Progenitor cell of endocrine pancreas (in vitro differentiated cells): ENCODE results near the gene AP1S2. TPM values are rescaled to one million over a fixed set of nuclear protein-coding genes. Genes with fewer than 3 reads are reported as not detected.
A peak's percentile ranks its signal among the peaks of the same experiment; 100 is the strongest.

Experiments
- DNase-seq: peaks from one replicate; pipeline ENCODE4 v3.0.0; 2021; ENCODE audit warnings: low spot score; ENCODE audit not compliant: unreplicated experiment
- H3K27ac Mint-ChIP-seq: 2 replicates; pipeline ENCODE4 v1.8.0; 2021; ENCODE audit warnings: mild to moderate bottlenecking, moderate library complexity, mixed read lengths
- H3K27me3 Mint-ChIP-seq: 2 replicates; pipeline ENCODE4 v1.8.0; 2021; ENCODE audit warnings: mixed read lengths
- H3K36me3 Mint-ChIP-seq: 2 replicates; pipeline ENCODE4 v1.8.0; 2022; ENCODE audit warnings: mixed read lengths; ENCODE audit not compliant: insufficient read depth
- H3K4me1 Mint-ChIP-seq: 2 replicates; pipeline ENCODE4 v1.8.0; 2021; ENCODE audit warnings: low read depth, mixed read lengths
- H3K4me3 Mint-ChIP-seq: 2 replicates; pipeline ENCODE4 v1.8.0; 2021; ENCODE audit warnings: low read depth, mild to moderate bottlenecking, moderate library complexity, mixed read lengths
- H3K9me3 Mint-ChIP-seq: 2 replicates; pipeline ENCODE4 v1.8.0; 2021; ENCODE audit warnings: low read depth, mixed read lengths
- total RNA-seq: library from RNA; stranded (reverse); gene quantifications from 2 replicates; pipeline ENCODE4 v1.2.1, GENCODE V29; 2021
- TF ChIP-seq, protein P1 (sequence below): fragments of 200-600 bp; sonication (generic); IDR thresholded peaks from one replicate; pipeline ENCODE4 v1.5.0; 2021; ENCODE audit warnings: antibody characterized with exemption, mild to moderate bottlenecking; ENCODE audit not compliant: unreplicated experiment

The AP1S2 gene
- total RNA-seq, 1 donor from 2014 or later, result 82.6 TPM

DNA sequence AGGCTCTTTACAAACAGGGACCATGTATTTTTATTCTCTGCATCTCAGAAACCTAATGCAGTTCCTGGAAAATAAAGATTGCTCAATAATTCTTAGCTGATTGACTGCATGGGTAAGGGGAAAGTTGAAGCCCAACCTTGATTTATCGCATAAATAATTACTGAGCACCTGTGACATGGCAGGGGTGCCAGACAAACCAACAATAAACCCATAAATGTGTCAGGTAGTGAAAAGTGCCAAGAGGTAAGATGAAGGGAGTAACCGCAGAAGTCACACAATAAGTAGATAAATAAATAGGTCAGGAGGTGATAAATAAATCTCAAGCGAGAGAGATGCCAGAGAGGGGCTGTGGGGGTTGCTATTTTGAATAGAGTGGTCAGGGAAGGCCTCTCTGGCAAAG, 20.1 kb upstream of the AP1S2 start:
- Mint-ChIP-seq H3K27ac (no peak overlapping the region), H3K9me3 (peaks cover 4% of the 10 kb centered on the region), H3K27me3 (peaks cover 2% of the 10 kb centered on the region), H3K36me3 (no peaks in the 10 kb centered on the region), H3K4me1 (peaks cover 18% of the 10 kb centered on the region), H3K4me3 (no peak overlapping the region)
- no peak for DNase-seq
- TF ChIP-seq, protein P1, sequence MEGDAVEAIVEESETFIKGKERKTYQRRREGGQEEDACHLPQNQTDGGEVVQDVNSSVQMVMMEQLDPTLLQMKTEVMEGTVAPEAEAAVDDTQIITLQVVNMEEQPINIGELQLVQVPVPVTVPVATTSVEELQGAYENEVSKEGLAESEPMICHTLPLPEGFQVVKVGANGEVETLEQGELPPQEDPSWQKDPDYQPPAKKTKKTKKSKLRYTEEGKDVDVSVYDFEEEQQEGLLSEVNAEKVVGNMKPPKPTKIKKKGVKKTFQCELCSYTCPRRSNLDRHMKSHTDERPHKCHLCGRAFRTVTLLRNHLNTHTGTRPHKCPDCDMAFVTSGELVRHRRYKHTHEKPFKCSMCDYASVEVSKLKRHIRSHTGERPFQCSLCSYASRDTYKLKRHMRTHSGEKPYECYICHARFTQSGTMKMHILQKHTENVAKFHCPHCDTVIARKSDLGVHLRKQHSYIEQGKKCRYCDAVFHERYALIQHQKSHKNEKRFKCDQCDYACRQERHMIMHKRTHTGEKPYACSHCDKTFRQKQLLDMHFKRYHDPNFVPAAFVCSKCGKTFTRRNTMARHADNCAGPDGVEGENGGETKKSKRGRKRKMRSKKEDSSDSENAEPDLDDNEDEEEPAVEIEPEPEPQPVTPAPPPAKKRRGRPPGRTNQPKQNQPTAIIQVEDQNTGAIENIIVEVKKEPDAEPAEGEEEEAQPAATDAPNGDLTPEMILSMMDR, result no peak

DNA sequence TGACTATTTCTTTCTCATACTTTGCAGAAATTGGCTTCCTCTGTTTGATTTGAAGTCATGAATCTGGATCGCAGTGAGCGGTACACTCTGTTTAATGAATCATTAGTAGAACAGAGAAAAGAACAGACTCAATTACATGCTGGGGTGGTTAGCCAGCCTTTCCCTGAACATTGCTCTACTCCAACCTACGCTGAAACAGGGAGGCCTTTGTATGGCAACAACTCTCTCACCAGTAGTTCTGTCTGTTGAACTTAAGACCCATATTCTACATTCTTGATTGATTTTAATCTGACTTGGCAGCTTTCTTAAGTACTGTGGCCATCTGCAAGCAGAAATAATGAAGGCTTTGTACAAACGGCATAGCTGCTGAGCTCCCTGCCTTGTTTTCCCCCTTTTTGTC, 19.0 kb upstream of the AP1S2 start:
- Mint-ChIP-seq H3K27me3 (peaks cover 2% of the 10 kb centered on the region), H3K36me3 (no peaks in the 10 kb centered on the region), H3K4me3 (no peak overlapping the region), H3K4me1 (peaks cover 18% of the 10 kb centered on the region), H3K9me3 (peaks cover under 1% of the 10 kb centered on the region), H3K27ac (peak overlapping the region; percentile 91)
- TF ChIP-seq, protein P1, result no peak
- no peak for DNase-seq

DNA sequence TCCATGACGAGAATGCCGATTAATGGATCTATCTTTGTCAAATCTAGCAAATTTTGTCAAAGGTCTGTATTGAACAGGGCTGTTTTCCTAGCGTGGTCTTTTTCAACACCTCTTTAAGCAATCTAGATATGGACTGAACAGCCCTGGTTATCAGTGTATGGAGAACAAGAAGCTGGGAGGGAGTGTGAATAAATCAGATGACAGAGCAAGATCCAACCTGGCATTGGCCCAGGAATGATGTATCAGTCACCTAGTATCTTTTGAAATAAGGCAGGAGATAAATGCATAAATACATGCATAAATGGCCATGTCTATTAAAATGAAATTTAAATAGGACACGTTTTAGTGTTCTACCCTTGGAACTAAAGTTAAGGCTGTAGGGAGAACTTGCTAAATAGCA, 15.7 kb upstream of the AP1S2 start:
- Mint-ChIP-seq H3K4me1 (peaks cover 18% of the 10 kb centered on the region), H3K36me3 (no peaks in the 10 kb centered on the region), H3K27ac (no peak overlapping the region), H3K4me3 (no peak overlapping the region), H3K27me3 (peaks cover 2% of the 10 kb centered on the region), H3K9me3 (no peaks in the 10 kb centered on the region)
- DNase-seq, result no peak
- TF ChIP-seq, protein P1, result no peak

DNA sequence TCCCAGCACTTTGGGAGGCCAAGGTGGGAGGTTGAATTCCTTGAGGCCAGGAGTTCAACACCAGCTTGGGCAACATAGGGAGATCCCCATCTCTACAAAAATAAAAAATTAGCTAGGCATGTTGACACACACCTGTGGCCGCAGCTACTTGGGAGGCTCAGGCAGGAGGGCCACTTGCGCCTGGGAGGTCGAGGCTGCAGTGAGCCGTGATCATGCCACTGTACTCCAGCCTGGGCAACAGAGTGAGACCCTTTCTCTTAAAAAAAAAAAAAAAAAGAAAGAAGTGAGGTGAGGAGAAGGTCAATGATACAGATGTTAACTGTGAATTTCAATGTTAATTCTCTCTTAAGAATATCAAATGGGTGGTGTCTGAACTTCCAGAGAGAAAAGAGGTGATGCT, 15.1 kb upstream of the AP1S2 start:
- Mint-ChIP-seq H3K27me3 (peaks cover 2% of the 10 kb centered on the region), H3K36me3 (no peaks in the 10 kb centered on the region), H3K4me1 (peaks cover 14% of the 10 kb centered on the region), H3K27ac (no peak overlapping the region), H3K9me3 (no peaks in the 10 kb centered on the region), H3K4me3 (no peak overlapping the region)
- TF ChIP-seq, protein P1, result no peak
- DNase-seq, result no peak

DNA sequence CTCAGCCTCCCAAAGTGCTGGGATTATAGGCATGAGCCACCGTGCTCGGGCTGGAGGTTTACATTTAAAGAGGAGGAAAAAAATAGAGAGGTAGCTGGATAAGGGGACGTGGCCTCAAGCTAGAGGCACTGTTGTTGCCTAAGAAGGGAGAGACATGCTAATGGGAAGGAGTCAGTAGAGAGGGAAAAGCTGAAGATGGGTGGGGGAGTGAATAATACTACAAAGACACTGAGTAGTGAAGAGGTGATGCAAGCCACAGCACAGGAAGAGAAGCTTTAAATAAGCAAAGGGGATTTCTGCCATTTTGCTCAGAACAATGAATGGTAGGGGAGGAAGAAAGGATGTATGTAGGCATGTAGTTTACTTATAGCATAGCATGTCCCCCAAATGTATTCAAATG, 11.5 kb upstream of the AP1S2 start:
- Mint-ChIP-seq H3K36me3 (no peaks in the 10 kb centered on the region), H3K4me3 (no peak overlapping the region), H3K27ac (no peak overlapping the region), H3K4me1 (peaks cover 4% of the 10 kb centered on the region), H3K9me3 (no peaks in the 10 kb centered on the region), H3K27me3 (peaks cover 6% of the 10 kb centered on the region)
- TF ChIP-seq, protein P1, result no peak
- no peak for DNase-seq

DNA sequence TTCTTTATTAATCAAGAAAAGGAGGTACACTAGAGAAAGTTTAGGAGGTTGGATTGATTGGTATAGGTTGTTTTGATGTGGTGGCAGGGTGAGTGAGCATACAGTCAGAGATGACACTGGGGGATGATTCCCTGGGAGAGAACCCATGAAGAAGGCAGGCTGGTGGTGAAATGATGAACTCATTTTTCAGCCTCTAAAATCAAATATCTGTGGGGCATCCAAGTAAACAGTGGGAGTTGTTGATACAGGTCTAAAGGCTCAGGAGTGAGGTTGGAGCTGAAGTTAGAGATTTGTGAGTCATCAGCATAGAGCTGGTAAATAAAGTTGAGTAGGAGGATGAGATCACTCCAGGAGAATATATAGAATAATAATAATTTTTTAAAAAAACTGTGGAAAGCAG, 10.0 kb upstream of the AP1S2 start:
- DNase-seq, result no peak
- TF ChIP-seq, protein P1, result no peak
- Mint-ChIP-seq H3K36me3 (no peaks in the 10 kb centered on the region), H3K4me1 (no peaks in the 10 kb centered on the region), H3K27me3 (peaks cover 3% of the 10 kb centered on the region), H3K9me3 (no peaks in the 10 kb centered on the region), H3K27ac (no peak overlapping the region), H3K4me3 (no peak overlapping the region)
